ENCODE data around the gene DRC3. TPM values are rescaled to one million over a fixed set of nuclear protein-coding genes. Genes with fewer than 3 reads are reported as not detected.

Gene DRC3
- total RNA-seq, 1 donor from 2014 or later: 0.43 TPM

DNA sequence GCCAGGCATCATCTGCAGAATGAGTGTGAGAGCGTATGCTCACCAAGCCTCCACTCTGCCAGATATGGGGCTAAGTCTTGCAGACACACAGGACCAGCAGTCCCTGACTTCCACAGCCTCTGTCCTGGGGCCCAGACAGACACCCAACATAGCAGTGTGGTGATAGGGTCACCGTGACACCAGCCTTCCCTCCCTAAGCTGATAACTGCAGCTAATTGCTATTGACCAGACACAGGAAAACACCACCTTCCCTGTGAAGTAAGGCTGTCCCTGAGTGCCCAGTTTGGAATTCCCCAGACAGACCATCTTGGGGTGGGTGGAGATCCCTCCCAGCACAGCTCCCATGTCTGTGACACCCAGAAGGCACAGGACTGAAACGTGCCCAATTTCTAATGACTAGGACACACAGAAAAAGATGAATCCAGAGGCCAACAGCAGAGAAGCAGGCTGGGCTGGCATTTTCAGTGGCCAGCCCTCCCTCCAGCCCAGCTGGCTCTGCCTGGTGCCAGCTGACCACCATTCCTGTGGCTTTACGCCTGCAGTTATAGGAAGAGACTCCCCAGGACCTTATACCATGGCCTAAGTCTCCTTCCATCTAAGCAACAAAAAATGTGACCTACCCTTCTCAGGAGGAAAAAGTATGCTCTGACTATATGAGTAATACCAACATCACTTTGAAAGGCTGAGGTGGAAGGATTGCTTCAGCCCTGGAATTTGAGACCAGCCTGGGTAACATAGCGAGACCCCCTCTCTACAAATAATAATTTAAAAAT lies 36.0 kb downstream of the DRC3 start:
- peak overlapping the region; percentile 31 for H3K27ac ChIP-seq (ENCODE audit: low read depth, low read length)
- H3K27ac Mint-ChIP-seq (ENCODE audit: unreplicated experiment): peak overlapping the region; percentile 43
- peaks cover 3% of the 10 kb centered on the region for H3K9me3 Mint-ChIP-seq (ENCODE audit: unreplicated experiment)

DNA sequence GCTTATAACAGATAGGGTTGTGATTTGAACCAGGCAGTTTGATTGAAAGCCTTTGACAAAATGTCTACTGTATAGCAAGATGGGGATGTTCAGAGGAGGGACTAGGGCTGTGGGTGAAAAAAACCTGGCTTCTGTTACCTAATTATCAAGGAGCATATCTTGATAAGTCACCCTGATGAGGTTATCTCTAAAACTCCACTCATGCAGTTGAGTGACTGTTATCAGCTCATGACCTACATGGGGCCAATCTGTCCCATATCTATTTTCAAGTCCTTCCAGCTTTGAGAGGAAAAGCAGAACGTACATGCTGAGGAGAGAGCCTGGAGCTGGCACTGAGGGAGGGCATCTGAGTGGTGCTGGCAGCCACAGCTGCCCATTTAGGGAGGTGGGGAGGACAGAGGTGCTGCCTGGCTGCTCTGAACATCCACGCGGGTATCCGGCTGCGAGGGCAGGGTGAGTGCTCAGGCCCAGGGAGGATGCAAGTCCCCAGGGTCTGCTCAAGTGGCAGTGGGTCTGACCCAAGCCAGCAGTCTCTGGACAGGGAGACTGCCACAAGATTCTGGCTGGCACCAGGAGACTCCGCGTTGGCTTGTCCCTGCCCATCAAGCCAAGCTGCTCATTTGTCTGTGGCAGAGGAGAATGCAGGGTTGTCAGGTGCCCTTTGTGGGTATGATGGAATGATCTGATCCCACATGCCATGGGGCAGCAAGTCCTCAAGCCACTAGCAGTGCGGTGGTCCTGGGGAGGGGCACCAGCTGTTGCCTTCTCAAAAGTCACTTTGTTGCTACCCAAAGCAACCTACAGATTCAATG lies 37.2 kb downstream of the DRC3 start:
- Histone ChIP-seq H3K4me2 (ENCODE audit: low read length) (no peak overlapping the region), H3K4me3 (ENCODE audit: insufficient read depth, low read depth, low read length) (no peak overlapping the region), H3K36me3 (ENCODE audit: insufficient read depth, low read length) (no peaks in the 10 kb centered on the region), H3K27ac (ENCODE audit: low read depth, low read length) (peak overlapping the region; percentile 31), H3K9ac (ENCODE audit: low read length) (no peak overlapping the region), H4K20me1 (ENCODE audit: insufficient read depth, low read length) (no peaks in the 10 kb centered on the region), H3K4me1 (ENCODE audit: insufficient read depth, low read length) (peaks cover 15% of the 10 kb centered on the region), H2AFZ (ENCODE audit: low read depth, low read length) (no peak overlapping the region), H3K9me3 (ENCODE audit: insufficient read depth, low read depth, low read length) (no peaks in the 10 kb centered on the region), H3K79me2 (ENCODE audit: insufficient read depth, low read length) (no peaks in the 10 kb centered on the region), H3K27me3 (ENCODE audit: insufficient read depth, low read length) (no peaks in the 10 kb centered on the region)
- Mint-ChIP-seq H3K4me3 (ENCODE audit: unreplicated experiment) (no peak overlapping the region), H3K9me3 (ENCODE audit: unreplicated experiment) (peaks cover 3% of the 10 kb centered on the region), H3K27me3 (ENCODE audit: low read depth, unreplicated experiment) (peaks cover 5% of the 10 kb centered on the region), H3K27ac (ENCODE audit: unreplicated experiment) (no peak overlapping the region), H3K36me3 (ENCODE audit: low read depth, unreplicated experiment) (peaks cover 22% of the 10 kb centered on the region), H3K4me1 (ENCODE audit: low read depth, unreplicated experiment) (peaks cover 12% of the 10 kb centered on the region)
- peak; percentile 17 for FAIRE-seq
- DNase-seq (ENCODE audit: low read depth): no peak
- TF ChIP-seq EZH2 (IDR thresholded peaks at IDR 0.05; ENCODE audit: insufficient read depth, low read length): no peak
- TF ChIP-seq, protein P1, sequence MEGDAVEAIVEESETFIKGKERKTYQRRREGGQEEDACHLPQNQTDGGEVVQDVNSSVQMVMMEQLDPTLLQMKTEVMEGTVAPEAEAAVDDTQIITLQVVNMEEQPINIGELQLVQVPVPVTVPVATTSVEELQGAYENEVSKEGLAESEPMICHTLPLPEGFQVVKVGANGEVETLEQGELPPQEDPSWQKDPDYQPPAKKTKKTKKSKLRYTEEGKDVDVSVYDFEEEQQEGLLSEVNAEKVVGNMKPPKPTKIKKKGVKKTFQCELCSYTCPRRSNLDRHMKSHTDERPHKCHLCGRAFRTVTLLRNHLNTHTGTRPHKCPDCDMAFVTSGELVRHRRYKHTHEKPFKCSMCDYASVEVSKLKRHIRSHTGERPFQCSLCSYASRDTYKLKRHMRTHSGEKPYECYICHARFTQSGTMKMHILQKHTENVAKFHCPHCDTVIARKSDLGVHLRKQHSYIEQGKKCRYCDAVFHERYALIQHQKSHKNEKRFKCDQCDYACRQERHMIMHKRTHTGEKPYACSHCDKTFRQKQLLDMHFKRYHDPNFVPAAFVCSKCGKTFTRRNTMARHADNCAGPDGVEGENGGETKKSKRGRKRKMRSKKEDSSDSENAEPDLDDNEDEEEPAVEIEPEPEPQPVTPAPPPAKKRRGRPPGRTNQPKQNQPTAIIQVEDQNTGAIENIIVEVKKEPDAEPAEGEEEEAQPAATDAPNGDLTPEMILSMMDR (IDR thresholded peaks at IDR 0.05; ENCODE audit: insufficient read depth, low read depth, low read length): no peak

More for the DNA sequence above, 36.0 kb downstream of the DRC3 start:
- no peaks in the 10 kb centered on the region for H3K79me2 ChIP-seq (ENCODE audit: insufficient read depth, low read length)
- peak; percentile 67 for FAIRE-seq
- TF ChIP-seq, protein P1 (IDR thresholded peaks at IDR 0.05; ENCODE audit: insufficient read depth, low read depth, low read length): no peak
- TF ChIP-seq EZH2 (IDR thresholded peaks at IDR 0.05; ENCODE audit: insufficient read depth, low read length): no peak
- no peaks in the 10 kb centered on the region for H3K9me3 ChIP-seq (ENCODE audit: insufficient read depth, low read depth, low read length)
- peaks cover 19% of the 10 kb centered on the region for H3K36me3 Mint-ChIP-seq (ENCODE audit: low read depth, unreplicated experiment)
- H3K4me1 Mint-ChIP-seq (ENCODE audit: low read depth, unreplicated experiment): peaks cover 12% of the 10 kb centered on the region
- peak overlapping the region; percentile 0 for H3K9ac ChIP-seq (ENCODE audit: low read length)
- H3K36me3 ChIP-seq (ENCODE audit: insufficient read depth, low read length): no peaks in the 10 kb centered on the region
- H4K20me1 ChIP-seq (ENCODE audit: insufficient read depth, low read length): no peaks in the 10 kb centered on the region
- no peaks in the 10 kb centered on the region for H3K27me3 ChIP-seq (ENCODE audit: insufficient read depth, low read length)
- peak; percentile 72 for DNase-seq (ENCODE audit: low read depth)
- H3K4me3 ChIP-seq (ENCODE audit: insufficient read depth, low read depth, low read length): no peak overlapping the region
- peaks cover 15% of the 10 kb centered on the region for H3K4me1 ChIP-seq (ENCODE audit: insufficient read depth, low read length)
- no peak overlapping the region for H2AFZ ChIP-seq (ENCODE audit: low read depth, low read length)
- H3K4me3 Mint-ChIP-seq (ENCODE audit: unreplicated experiment): no peak overlapping the region
- peaks cover 5% of the 10 kb centered on the region for H3K27me3 Mint-ChIP-seq (ENCODE audit: low read depth, unreplicated experiment)
- peak overlapping the region; percentile 57 for H3K4me2 ChIP-seq (ENCODE audit: low read length)
